GM12874 (cell line): Measurements from ENCODE around the gene MEDAG.

Source experiments
- TF ChIP-seq, protein P1 (sequence below): IDR thresholded peaks from 2 replicates; pipeline ENCODE4 v1.5.1; 2011; ENCODE audit warnings: low read depth, mild to moderate bottlenecking, control low read depth, low read length, moderate library complexity; ENCODE audit not compliant: insufficient read depth

MEDAG gene

DNA sequence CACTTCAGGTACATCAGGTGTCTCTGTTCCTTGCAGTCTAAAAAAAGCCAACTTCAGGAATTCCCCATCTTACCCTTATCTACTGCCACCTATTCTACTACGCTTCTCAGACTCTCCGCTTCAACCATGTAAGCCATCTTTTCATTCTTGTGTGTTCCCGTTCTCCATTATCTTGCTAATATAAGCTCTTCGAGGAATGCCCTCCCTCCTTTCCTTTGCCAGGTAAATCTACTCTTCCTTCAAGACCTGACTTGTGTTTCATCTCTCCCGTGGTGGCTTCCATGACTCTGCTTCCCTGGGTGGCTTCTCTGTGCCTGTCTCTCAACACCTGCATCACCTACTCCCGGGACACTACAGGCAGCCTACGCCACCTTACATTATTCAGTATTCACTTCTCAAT, 42.3 kb upstream of the MEDAG start:
- TF ChIP-seq, protein P1, sequence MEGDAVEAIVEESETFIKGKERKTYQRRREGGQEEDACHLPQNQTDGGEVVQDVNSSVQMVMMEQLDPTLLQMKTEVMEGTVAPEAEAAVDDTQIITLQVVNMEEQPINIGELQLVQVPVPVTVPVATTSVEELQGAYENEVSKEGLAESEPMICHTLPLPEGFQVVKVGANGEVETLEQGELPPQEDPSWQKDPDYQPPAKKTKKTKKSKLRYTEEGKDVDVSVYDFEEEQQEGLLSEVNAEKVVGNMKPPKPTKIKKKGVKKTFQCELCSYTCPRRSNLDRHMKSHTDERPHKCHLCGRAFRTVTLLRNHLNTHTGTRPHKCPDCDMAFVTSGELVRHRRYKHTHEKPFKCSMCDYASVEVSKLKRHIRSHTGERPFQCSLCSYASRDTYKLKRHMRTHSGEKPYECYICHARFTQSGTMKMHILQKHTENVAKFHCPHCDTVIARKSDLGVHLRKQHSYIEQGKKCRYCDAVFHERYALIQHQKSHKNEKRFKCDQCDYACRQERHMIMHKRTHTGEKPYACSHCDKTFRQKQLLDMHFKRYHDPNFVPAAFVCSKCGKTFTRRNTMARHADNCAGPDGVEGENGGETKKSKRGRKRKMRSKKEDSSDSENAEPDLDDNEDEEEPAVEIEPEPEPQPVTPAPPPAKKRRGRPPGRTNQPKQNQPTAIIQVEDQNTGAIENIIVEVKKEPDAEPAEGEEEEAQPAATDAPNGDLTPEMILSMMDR, result no peak

DNA sequence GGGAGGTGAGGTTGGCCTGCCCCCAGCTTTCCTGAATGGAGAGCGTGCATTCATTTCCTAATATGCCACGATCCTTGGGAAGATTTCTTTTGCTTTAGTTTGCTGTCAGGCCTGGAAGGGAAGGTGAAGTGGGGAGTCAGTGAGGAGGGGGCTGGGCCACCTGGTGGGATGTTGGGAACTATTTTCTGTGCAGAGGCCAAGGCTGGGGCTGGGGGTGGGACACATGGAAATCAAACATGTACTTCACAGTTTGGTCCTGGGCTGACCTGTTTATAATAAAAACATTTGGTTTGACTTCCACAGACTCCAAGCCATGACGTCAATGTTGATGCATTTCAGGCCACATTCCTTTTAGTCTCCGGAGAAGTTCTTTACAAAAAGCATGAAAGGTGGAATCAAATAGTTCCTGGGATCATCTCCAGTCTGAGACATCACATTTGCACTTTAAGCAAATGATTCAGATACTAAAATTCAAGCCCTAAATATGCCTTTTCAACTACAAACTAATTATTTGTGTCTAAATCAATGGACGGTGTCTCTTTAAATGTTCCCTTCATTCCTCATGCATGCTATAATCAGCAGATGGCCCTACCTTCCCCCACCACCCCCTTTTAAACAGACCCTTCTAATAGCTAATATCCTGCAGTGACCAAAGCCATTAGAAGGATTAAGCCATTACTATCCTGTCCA, 41.5 kb upstream of the MEDAG start:
- TF ChIP-seq, protein P1, result no peak

DNA sequence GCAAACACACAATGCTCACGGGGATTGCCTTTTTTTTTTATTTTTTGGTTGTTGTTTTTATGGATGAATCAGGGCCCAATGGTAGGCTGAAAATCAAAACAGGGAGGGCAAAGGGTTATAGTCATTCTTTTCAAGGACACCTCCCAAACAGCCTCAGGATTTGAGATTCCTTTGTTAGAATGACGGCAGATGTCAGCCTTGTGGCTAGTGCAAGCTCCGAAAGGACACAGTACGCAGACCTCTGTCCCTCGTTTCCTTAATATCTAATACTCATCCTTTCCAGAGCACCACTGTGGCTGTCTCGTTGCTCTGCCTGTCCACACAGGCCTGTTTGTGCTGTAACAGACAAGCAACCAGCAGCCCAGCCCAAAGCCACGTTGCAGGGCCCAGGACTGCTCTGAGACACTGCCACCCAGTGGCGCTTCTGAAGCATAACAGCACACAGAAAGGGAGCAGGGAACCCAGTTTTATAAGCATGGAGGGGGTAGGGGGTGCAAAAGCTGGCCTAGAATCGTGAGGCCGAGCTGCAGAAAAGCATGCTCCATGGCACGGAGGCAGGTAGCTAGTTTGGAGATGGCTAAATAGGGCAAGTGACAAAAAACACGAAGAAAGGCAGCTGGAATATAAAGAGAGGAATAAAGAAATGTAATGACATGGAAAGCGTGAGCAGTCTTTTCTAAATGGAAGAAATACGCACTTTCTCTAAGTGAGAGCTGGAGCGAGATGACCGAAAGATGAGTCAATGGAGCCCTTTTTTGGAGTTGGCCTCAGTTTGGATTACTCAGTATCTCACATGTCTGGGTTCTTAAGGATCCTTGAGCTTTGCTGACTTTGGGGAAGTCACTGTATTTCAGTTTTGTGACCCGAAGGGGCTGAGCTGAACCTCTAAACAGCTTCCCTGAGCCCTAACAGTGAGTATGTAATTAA, 40.7 kb upstream of the MEDAG start:
- TF ChIP-seq, protein P1, result peak; percentile 94

DNA sequence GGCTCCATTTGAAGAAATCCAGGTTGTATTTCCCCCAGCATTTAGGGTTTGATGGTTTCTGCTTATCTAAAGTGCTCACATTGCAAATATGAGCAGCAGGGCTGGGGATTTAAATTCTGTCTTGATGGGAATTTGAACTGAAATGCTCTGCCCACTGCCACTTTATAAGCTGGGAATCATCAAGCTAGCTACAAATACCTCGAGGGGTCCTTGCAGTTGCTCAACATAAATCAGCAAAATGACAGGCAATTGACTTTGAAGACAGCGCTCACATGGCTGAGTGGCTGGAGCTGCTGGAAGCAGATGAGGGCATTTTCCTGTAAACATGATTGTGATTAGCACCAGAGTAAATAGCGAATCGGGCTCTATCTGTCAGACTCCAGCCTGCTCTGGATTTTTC, 39.4 kb upstream of the MEDAG start:
- TF ChIP-seq, protein P1, result no peak

DNA sequence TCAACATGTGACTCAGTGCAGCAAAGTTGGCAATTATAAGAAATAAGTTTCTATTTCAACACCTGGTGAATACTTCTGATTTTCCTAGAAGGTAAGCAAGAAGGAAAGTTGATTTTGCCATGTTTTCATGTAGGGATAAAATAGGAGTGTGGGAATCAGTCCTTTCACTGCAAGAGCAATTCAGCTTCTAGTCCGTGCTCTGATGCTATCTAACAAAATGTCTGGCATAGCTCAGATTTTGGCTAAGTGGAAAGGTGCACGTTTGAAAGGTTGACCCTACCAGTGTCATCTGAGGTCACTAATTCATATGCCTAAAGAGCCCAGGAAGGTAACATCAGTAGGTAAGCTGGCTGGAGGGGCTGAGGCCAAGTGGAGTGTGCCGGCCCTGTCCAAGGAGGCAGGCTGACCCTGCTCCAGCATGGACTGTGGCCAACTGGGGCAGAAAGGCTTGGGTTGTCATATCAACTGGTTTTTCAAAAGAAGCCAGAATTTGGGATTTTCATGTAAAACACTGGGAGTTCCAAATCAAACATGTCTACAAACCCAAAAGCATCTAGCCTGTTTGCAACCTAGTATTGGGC, 38.9 kb upstream of the MEDAG start:
- TF ChIP-seq, protein P1, result no peak

DNA sequence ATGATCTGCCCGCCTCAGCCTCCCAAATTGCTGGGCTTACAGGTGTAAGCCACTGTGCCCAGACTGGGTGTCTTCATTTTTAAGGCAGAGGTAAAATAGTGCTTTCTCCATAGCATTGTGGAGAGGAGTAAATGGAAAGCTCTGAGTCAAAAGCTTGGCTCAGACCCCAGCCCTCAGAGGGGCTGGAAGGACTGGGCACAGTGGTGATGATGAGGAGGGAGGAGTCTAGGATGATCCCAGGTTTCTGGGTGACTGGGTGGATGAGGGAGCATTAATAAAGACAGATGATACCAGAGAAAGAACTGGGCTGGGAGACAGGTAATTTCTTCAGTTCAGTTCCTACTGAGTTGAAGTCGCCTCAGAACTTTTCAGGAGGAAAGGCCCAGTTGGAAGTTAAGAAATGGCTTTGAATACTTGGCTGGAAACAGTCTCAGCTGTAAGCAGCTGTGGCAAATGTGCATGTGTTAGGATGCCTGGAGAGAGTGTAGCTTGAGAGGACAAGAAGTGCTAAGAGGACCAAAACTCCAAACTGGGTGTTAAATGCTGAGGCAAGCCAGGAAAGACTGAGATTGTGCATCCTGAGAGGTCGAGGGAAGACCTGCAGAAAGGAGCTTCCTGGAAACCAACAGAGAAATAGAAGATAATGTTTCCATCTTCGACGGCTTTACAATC, 37.1 kb upstream of the MEDAG start:
- TF ChIP-seq, protein P1, result no peak

DNA sequence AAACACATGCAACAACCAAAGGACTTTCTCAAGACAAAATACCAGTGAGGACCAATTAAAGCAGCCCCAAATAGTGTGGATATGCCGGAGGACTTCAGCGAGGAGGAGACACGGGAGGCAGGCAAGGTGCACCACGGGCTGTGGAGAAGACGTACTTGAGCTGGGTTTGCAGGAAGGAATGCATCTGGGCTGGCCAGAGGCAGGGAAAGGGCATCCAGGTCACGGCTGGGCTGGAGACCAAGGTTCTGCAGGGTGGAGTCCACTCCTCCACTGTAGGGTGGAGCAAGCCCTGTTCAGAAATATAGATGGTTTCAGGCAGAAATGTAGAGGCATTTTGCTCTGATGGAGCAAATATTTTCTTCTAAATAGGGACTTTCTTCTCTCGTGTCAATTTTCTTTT, 36.6 kb upstream of the MEDAG start:
- TF ChIP-seq, protein P1, result no peak
